Vagina (tissue), 2 donors: ENCODE results near the gene PTPRN2. TPM values are rescaled to one million over a fixed set of nuclear protein-coding genes. Genes with fewer than 3 reads are reported as not detected.

ENCODE experiments used
- DNase-seq, 2 donors: peaks; one replicate each; pipeline ENCODE4 v3.0.0-alpha.2; 2017; ENCODE audit errors: extremely low spot score in 2 of 2
- H3K27ac ChIP-seq: fragments of 200-600 bp; sonication (generic); one replicate; pipeline ENCODE4 v1.5.1; 2019
- H3K27me3 ChIP-seq: fragments of 200-600 bp; sonication (generic); one replicate; pipeline ENCODE4 v1.5.1; 2019
- H3K36me3 ChIP-seq, 2 donors: fragments of 200-600 bp; sonication (generic); one replicate each; pipeline ENCODE4 v1.5.1; 2017 to 2019
- H3K4me1 ChIP-seq: fragments of 200-600 bp; sonication (generic); one replicate; pipeline ENCODE4 v1.5.1; 2019
- H3K4me3 ChIP-seq, 2 donors: fragments of 200-600 bp; sonication (generic); 1 replicate in 1 of 2; 2 replicates in 1 of 2; pipeline ENCODE4 v1.5.1; 2016 to 2019
- H3K9me3 ChIP-seq: fragments of 200-600 bp; sonication (generic); one replicate; pipeline ENCODE4 v1.5.1; 2019
- POLR2A ChIP-seq, 2 donors: fragments of 450-650 bp; IDR thresholded peaks; one replicate each; pipeline ENCODE4 v1.6.1; 2017; ENCODE audit warnings: antibody characterized with exemption in 2 of 2, mild to moderate bottlenecking in 2 of 2, moderate library complexity in 2 of 2
- POLR2AphosphoS5 ChIP-seq, 2 donors: sonication (generic); formaldehyde crosslinking; IDR thresholded peaks; one replicate each; pipeline ENCODE4 v1.9.0; 2017; ENCODE audit warnings: antibody characterized with exemption in 2 of 2, mild to moderate bottlenecking in 2 of 2, low read depth in 1 of 2; ENCODE audit not compliant: insufficient read depth in 1 of 2
- intact Hi-C: fragments of 100-400 bp; cut with DNase I; formaldehyde crosslinking; loops from one replicate; pipeline ENCODE4 v1.15.1; 2023
- total RNA-seq: library from RNA; depleted of rRNA; stranded (reverse); fragments of >200 nt; gene quantifications from one replicate; pipeline ENCODE4 v1.2.3, GENCODE V29; 2016
- TF ChIP-seq, protein P1 (sequence below), 3 experiments: fragments of 450-650 bp in 2 of 3; fragments of 200-600 bp in 1 of 3; sonication (generic) in 1 of 3; IDR thresholded peaks; one replicate each; pipeline ENCODE4 v1.5.1; 2017 to 2019; ENCODE audit warnings: antibody characterized with exemption in 3 of 3, mild to moderate bottlenecking in 2 of 3, moderate library complexity in 2 of 3

PTPRN2 gene
- total RNA-seq, 1 donor from 2014 or later, result 7.4 TPM

GRCh38 chr7:158501393-158502067 is 86.1 kb downstream of the PTPRN2 start:
- Histone ChIP-seq H3K4me3 (no peak overlapping the region), H3K27ac (no peak overlapping the region), H3K4me1 (no peaks in the 10 kb centered on the region), H3K27me3 (no peaks in the 10 kb centered on the region), H3K9me3 (no peaks in the 10 kb centered on the region), H3K36me3 (no peaks in the 10 kb centered on the region)
- TF ChIP-seq POLR2AphosphoS5 (IDR thresholded peaks at IDR 0.05; ENCODE audit: insufficient read depth in 1 of 2, low read depth in 1 of 2) (no peak), POLR2A (IDR thresholded peaks at IDR 0.05) (no peak)
- TF ChIP-seq, protein P1, sequence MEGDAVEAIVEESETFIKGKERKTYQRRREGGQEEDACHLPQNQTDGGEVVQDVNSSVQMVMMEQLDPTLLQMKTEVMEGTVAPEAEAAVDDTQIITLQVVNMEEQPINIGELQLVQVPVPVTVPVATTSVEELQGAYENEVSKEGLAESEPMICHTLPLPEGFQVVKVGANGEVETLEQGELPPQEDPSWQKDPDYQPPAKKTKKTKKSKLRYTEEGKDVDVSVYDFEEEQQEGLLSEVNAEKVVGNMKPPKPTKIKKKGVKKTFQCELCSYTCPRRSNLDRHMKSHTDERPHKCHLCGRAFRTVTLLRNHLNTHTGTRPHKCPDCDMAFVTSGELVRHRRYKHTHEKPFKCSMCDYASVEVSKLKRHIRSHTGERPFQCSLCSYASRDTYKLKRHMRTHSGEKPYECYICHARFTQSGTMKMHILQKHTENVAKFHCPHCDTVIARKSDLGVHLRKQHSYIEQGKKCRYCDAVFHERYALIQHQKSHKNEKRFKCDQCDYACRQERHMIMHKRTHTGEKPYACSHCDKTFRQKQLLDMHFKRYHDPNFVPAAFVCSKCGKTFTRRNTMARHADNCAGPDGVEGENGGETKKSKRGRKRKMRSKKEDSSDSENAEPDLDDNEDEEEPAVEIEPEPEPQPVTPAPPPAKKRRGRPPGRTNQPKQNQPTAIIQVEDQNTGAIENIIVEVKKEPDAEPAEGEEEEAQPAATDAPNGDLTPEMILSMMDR (IDR thresholded peaks at IDR 0.05), result no peak
- intact Hi-C loops, result no loop called here
- no peak for DNase-seq

- intact Hi-C loops, result no loop called here
- H3K27ac ChIP-seq, result no peak overlapping the region
- H3K4me3 ChIP-seq, result no peak overlapping the region
- no peaks in the 10 kb centered on the region for H3K4me1 ChIP-seq
- H3K27me3 ChIP-seq, result no peaks in the 10 kb centered on the region
- DNase-seq, result no peak
- no peaks in the 10 kb centered on the region for H3K36me3 ChIP-seq
- no peaks in the 10 kb centered on the region for H3K9me3 ChIP-seq
- no peak for TF ChIP-seq POLR2AphosphoS5 (IDR thresholded peaks at IDR 0.05; ENCODE audit: insufficient read depth in 1 of 2, low read depth in 1 of 2)
- TF ChIP-seq, protein P1 (IDR thresholded peaks at IDR 0.05), result no peak
- TF ChIP-seq POLR2A (IDR thresholded peaks at IDR 0.05), result no peak
Measured at GRCh38 chr7:158500651-158501052, 87.0 kb downstream of the PTPRN2 start.

GRCh38 chr7:158499082-158499455 is 88.6 kb downstream of the PTPRN2 start:
- intact Hi-C loops, result no loop called here
- Histone ChIP-seq H3K4me3 (no peak overlapping the region), H3K4me1 (no peaks in the 10 kb centered on the region), H3K9me3 (no peaks in the 10 kb centered on the region), H3K36me3 (no peaks in the 10 kb centered on the region), H3K27ac (no peak overlapping the region), H3K27me3 (no peaks in the 10 kb centered on the region)
- TF ChIP-seq, protein P1 (IDR thresholded peaks at IDR 0.05), result no peak
- TF ChIP-seq POLR2A (IDR thresholded peaks at IDR 0.05) (no peak), POLR2AphosphoS5 (IDR thresholded peaks at IDR 0.05; ENCODE audit: insufficient read depth in 1 of 2, low read depth in 1 of 2) (no peak)
- no peak for DNase-seq

GRCh38 chr7:158498443-158499081 is 89.1 kb downstream of the PTPRN2 start:
- no peak overlapping the region for H3K4me3 ChIP-seq
- no peaks in the 10 kb centered on the region for H3K9me3 ChIP-seq
- H3K36me3 ChIP-seq, result no peaks in the 10 kb centered on the region
- DNase-seq, result no peak
- H3K4me1 ChIP-seq, result no peaks in the 10 kb centered on the region
- no peak overlapping the region for H3K27ac ChIP-seq
- H3K27me3 ChIP-seq, result no peaks in the 10 kb centered on the region
- no peak for TF ChIP-seq POLR2AphosphoS5 (IDR thresholded peaks at IDR 0.05; ENCODE audit: insufficient read depth in 1 of 2, low read depth in 1 of 2)
- TF ChIP-seq, protein P1 (IDR thresholded peaks at IDR 0.05), result no peak
- TF ChIP-seq POLR2A (IDR thresholded peaks at IDR 0.05), result no peak
- intact Hi-C loops, result no loop called here

GRCh38 chr7:158497627-158498026 is 90.0 kb downstream of the PTPRN2 start:
- Histone ChIP-seq H3K27ac (no peak overlapping the region), H3K9me3 (no peaks in the 10 kb centered on the region), H3K4me1 (no peaks in the 10 kb centered on the region), H3K4me3 (no peak overlapping the region), H3K27me3 (no peaks in the 10 kb centered on the region), H3K36me3 (no peaks in the 10 kb centered on the region)
- intact Hi-C loops, result no loop called here
- TF ChIP-seq POLR2AphosphoS5 (IDR thresholded peaks at IDR 0.05; ENCODE audit: insufficient read depth in 1 of 2, low read depth in 1 of 2) (no peak), POLR2A (IDR thresholded peaks at IDR 0.05) (no peak)
- TF ChIP-seq, protein P1 (IDR thresholded peaks at IDR 0.05), result no peak
- no peak for DNase-seq
